MM.1S (cell line): ENCODE results near the gene ZNF362.

Source experiments
- CTCF ChIP-seq: fragments of 300-600 bp; sonication (generic); IDR thresholded peaks from 2 replicates; pipeline ENCODE4 v1.5.1; 2016; ENCODE audit warnings: antibody characterized with exemption, low read length, mixed read lengths
- EZH2phosphoT487 ChIP-seq: fragments of 300-600 bp; sonication (generic); IDR thresholded peaks from 2 replicates; pipeline ENCODE4 v1.6.1; 2018; ENCODE audit warnings: antibody characterized with exemption, low read length

- TF ChIP-seq CTCF (no peak), EZH2phosphoT487 (no peak)
These were observed 5.1 kb downstream of the ZNF362 start for GRCh38 chr1:33261344-33261743.
